IMR-90 (cell line): ENCODE measurements around the gene IGF2. TPM values are rescaled to one million over a fixed set of nuclear protein-coding genes. Genes with fewer than 3 reads are reported as not detected.

Experiments
- CHD1 ChIP-seq: IDR thresholded peaks from 2 replicates; pipeline ENCODE4 v1.6.1; 2012; ENCODE audit warnings: low read depth, low read length, improper control_type of control experiment
- microRNA-seq, 2 experiments: library from miRNA; stranded (forward) in 1 of 2; unstranded in 1 of 2; fragments of 10-50 nt in 1 of 2; fragments of <30 nt in 1 of 2; gene quantifications in 1 of 2; microRNA quantifications in 1 of 2; one replicate each; pipeline versions ENCODE3 to v1.1.0; 2013 to 2020; ENCODE audit not compliant: insufficient read depth in 1 of 2, insufficient read length in 1 of 2, unreplicated experiment in 1 of 2
- polyA plus RNA-seq, 3 experiments: library from polyadenylated mRNA; depleted of rRNA; stranded (reverse); fragments of >200 nt; gene quantifications; 2 replicates each; pipeline ENCODE4 v1.2.3, GENCODE V29; 2012; ENCODE audit warnings: low replicate concordance in 1 of 3
- small RNA-seq, 5 experiments: library from RNA; depleted of rRNA; stranded (forward); fragments of <200 nt; gene quantifications; one replicate each; pipeline ENCODE3, GENCODE V24; 2012
- total RNA-seq: library from RNA; depleted of rRNA; stranded (reverse); fragments of >200 nt; gene quantifications from 2 replicates; pipeline ENCODE4 v1.2.3, GENCODE V29; 2012; rRNA removed
- TF ChIP-seq, protein P1 (sequence below): fragments of 150-350 bp; IDR thresholded peaks from 2 replicates; pipeline ENCODE4 v1.6.1; 2016; ENCODE audit warnings: low read depth, mild to moderate bottlenecking, low read length, moderate library complexity, borderline replicate concordance

The IGF2 gene
- total and polyA plus RNA-seq, 2 of the 4 experiments (the other 2 are of a cell fraction) = 2.3 to 21.8 TPM

- TF ChIP-seq, protein P1, sequence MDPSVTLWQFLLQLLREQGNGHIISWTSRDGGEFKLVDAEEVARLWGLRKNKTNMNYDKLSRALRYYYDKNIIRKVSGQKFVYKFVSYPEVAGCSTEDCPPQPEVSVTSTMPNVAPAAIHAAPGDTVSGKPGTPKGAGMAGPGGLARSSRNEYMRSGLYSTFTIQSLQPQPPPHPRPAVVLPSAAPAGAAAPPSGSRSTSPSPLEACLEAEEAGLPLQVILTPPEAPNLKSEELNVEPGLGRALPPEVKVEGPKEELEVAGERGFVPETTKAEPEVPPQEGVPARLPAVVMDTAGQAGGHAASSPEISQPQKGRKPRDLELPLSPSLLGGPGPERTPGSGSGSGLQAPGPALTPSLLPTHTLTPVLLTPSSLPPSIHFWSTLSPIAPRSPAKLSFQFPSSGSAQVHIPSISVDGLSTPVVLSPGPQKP = no peak
- no peak for TF ChIP-seq CHD1
Measured at GRCh38 chr11:2084721-2085120, 54.5 kb downstream of the IGF2 start (continued).

Small RNA genes within 50 kb of the gene (microRNA-seq; reads per million reads assigned to microRNA genes)
- gene MIR4686 = 0 reads per million in 2 experiments
- 12.1 to 238 reads per million in 2 experiments for gene MIR483

Small RNA genes within 50 kb of the gene (small RNA-seq; reads per million reads assigned to genes)
- gene MIR4686 (0 reads per million in 5 experiments), gene MIR483 (0 to 3.5 (median 0) reads per million in 5 experiments)

Other genes with a start within 250 kb of the IGF2 start
- not detected in 2 replicates for gene PRR33, start 247.5 kb downstream of the IGF2 start, total RNA-seq
- gene PRR33, start 247.5 kb downstream of the IGF2 start, polyA plus RNA-seq (2012; rRNA removed) = not detected in 2 replicates
- gene TNNT3, start 219.7 kb downstream of the IGF2 start, total RNA-seq = not detected in 2 replicates
- gene TNNT3, start 219.7 kb downstream of the IGF2 start, polyA plus RNA-seq (2012; rRNA removed) = not detected in 2 replicates
- gene MRPL23, start 192.1 kb downstream of the IGF2 start, total RNA-seq = 114 and 133 TPM in 2 replicates
- gene MRPL23, start 192.1 kb downstream of the IGF2 start, polyA plus RNA-seq (2012; rRNA removed) = 68.4 and 93.0 TPM in 2 replicates
- gene H19, start 141.5 kb downstream of the IGF2 start, total RNA-seq = not detected in 2 replicates
- 0.23 and 0.41 TPM in 2 replicates for gene H19, start 141.5 kb downstream of the IGF2 start, polyA plus RNA-seq (2012; rRNA removed)
- gene INS, start 21.8 kb upstream of the IGF2 start, total RNA-seq = not detected in 2 replicates
- gene INS, start 21.8 kb upstream of the IGF2 start, polyA plus RNA-seq (2012; rRNA removed) = not detected in 2 replicates
- gene TH, start 32.4 kb upstream of the IGF2 start, total RNA-seq = not detected in 2 replicates
- 0.06 and 0.10 TPM in 2 replicates for gene TH, start 32.4 kb upstream of the IGF2 start, polyA plus RNA-seq (2012; rRNA removed)
- gene ASCL2, start 131.2 kb upstream of the IGF2 start, total RNA-seq = not detected in 2 replicates
- gene ASCL2, start 131.2 kb upstream of the IGF2 start, polyA plus RNA-seq (2012; rRNA removed) = not detected in 2 replicates
- not detected in 2 replicates for gene C11orf21, start 162.5 kb upstream of the IGF2 start, total RNA-seq
- not detected in 2 replicates for gene C11orf21, start 162.5 kb upstream of the IGF2 start, polyA plus RNA-seq (2012; rRNA removed)
- not detected in 2 replicates for gene TSPAN32, start 162.6 kb upstream of the IGF2 start, total RNA-seq
- 0.07 TPM in 1 of 2 replicates, not detected in the other for gene TSPAN32, start 162.6 kb upstream of the IGF2 start, polyA plus RNA-seq (2012; rRNA removed)
- gene CD81, start 237.9 kb upstream of the IGF2 start, total RNA-seq = 119 and 159 TPM in 2 replicates
- 566 and 689 TPM in 2 replicates for gene CD81, start 237.9 kb upstream of the IGF2 start, polyA plus RNA-seq (2012; rRNA removed)